HEK293T (cell line): ENCODE data around the gene ELF1.
"Not testable (repeated sequence)": the region's sequence is repeated elsewhere in the genome, so short reads cannot be mapped to it uniquely, and the experiment has no call there.

ENCODE experiments used
- CTCF ChIA-PET: fragments of 350-600 bp; formaldehyde crosslinking; extraction: SDS; loops from one replicate; lab custom pipeline; 2021; ENCODE audit warnings: antibody characterized with exemption, inconsistent platforms; lab: Yijun Ruan, JAX
- POLR2A ChIA-PET: fragments of 350-600 bp; formaldehyde crosslinking; extraction: SDS; loops from one replicate; lab custom pipeline; 2020; ENCODE audit warnings: antibody characterized with exemption, inconsistent platforms; lab: Yijun Ruan, JAX
- DNase-seq: peaks from one replicate; pipeline ENCODE4 v3.0.0; 2012; ENCODE audit warnings: mixed read lengths; ENCODE audit errors: extremely low spot score
- ARNT ChIP-seq: fragments of 450-650 bp; IDR thresholded peaks from 2 replicates; pipeline ENCODE4 v1.6.1; 2017; ENCODE audit warnings: mild to moderate bottlenecking
- BHLHE40 ChIP-seq: fragments of 450-650 bp; IDR thresholded peaks from 2 replicates; pipeline ENCODE4 v1.6.1; 2016; ENCODE audit warnings: mild to moderate bottlenecking, moderate library complexity, borderline replicate concordance
- CTBP1 ChIP-seq: fragments of 450-650 bp; IDR thresholded peaks from 2 replicates; pipeline ENCODE4 v1.6.1; 2016; ENCODE audit warnings: borderline replicate concordance
- ELF4 ChIP-seq: fragments of 450-650 bp; IDR thresholded peaks from 2 replicates; pipeline ENCODE4 v1.6.1; 2017; ENCODE audit warnings: antibody characterized with exemption
- FOXA1 ChIP-seq: fragments of 450-650 bp; IDR thresholded peaks from 2 replicates; pipeline ENCODE4 v1.6.1; 2016; ENCODE audit warnings: mild to moderate bottlenecking
- FOXK2 ChIP-seq: fragments of 450-650 bp; IDR thresholded peaks from 2 replicates; pipeline ENCODE4 v1.6.1; 2016; ENCODE audit warnings: mild to moderate bottlenecking
- FOXM1 ChIP-seq: fragments of 450-650 bp; IDR thresholded peaks from 2 replicates; pipeline ENCODE4 v1.6.1; 2017; ENCODE audit warnings: mild to moderate bottlenecking, borderline replicate concordance
- HDGF ChIP-seq: fragments of 450-650 bp; IDR thresholded peaks from 2 replicates; pipeline ENCODE4 v1.6.1; 2017; ENCODE audit warnings: antibody characterized with exemption, borderline replicate concordance
- L3MBTL2 ChIP-seq: fragments of 450-650 bp; conservative IDR thresholded peaks from 2 replicates; pipeline ENCODE4 v1.6.1; 2016; ENCODE audit warnings: mild to moderate bottlenecking
- LEF1 ChIP-seq: fragments of 450-650 bp; IDR thresholded peaks from 2 replicates; pipeline ENCODE4 v1.6.1; 2017; ENCODE audit warnings: mild to moderate bottlenecking, borderline replicate concordance
- NFRKB ChIP-seq: fragments of 450-650 bp; IDR thresholded peaks from 2 replicates; pipeline ENCODE4 v1.6.1; 2016; ENCODE audit warnings: mild to moderate bottlenecking, moderate library complexity
- SP1 ChIP-seq: fragments of 450-650 bp; IDR thresholded peaks from 2 replicates; pipeline ENCODE4 v1.6.1; 2017
- SUZ12 ChIP-seq: fragments of 450-650 bp; IDR thresholded peaks from 2 replicates; pipeline ENCODE4 v1.6.1; 2016; ENCODE audit warnings: mild to moderate bottlenecking
- TARDBP ChIP-seq: fragments of 450-650 bp; IDR thresholded peaks from 2 replicates; pipeline ENCODE4 v1.6.1; 2016
- ZNF384 ChIP-seq: fragments of 450-650 bp; IDR thresholded peaks from 2 replicates; pipeline ENCODE4 v1.6.1; 2016
- TF ChIP-seq, protein P1 (sequence below): fragments of 450-650 bp; IDR thresholded peaks from 2 replicates; pipeline ENCODE4 v1.6.1; 2016

Gene ELF1

GRCh38 chr13:41048640-41049039, 29.5 kb upstream of the ELF1 start:
- no peak for DNase-seq
- TF ChIP-seq NFRKB = no peak
- TF ChIP-seq SP1 = no peak
- no peak for TF ChIP-seq ARNT
- no peak for TF ChIP-seq L3MBTL2
- TF ChIP-seq, protein P1, sequence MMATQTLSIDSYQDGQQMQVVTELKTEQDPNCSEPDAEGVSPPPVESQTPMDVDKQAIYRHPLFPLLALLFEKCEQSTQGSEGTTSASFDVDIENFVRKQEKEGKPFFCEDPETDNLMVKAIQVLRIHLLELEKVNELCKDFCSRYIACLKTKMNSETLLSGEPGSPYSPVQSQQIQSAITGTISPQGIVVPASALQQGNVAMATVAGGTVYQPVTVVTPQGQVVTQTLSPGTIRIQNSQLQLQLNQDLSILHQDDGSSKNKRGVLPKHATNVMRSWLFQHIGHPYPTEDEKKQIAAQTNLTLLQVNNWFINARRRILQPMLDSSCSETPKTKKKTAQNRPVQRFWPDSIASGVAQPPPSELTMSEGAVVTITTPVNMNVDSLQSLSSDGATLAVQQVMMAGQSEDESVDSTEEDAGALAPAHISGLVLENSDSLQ = no peak
- no peak for TF ChIP-seq HDGF
- POLR2A ChIA-PET = interaction anchor here (0.9 kb wide), 1 partner anchor 127 kb away, joined by 3 read pairs; no protein-coding TSS in a partner anchor
- CTCF ChIA-PET = no interaction called here

DNA sequence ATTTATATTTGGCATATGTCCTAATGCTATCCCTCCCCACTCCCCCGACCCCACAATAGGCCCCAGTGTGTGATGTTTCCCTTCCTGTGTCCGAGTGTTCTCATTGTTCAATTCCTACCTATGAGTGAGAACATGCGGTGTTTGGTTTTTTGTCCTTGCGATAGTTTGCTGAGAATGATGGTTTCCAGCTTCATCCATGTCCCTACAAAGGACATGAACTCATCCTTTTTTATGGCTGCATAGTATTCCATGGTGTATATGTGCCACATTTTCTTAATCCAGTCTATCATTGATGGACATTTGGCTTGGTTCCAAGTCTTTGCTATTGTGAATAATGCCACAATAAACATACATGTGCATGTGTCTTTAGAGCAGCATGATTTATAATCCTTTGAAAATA, 23.3 kb upstream of the ELF1 start:
- DNase-seq, CTCF ChIA-PET, POLR2A ChIA-PET: not testable (repeated sequence)

GRCh38 chr13:41040584-41041334, 21.6 kb upstream of the ELF1 start:
- ChIA-PET POLR2A (no interaction called here), CTCF (no interaction called here)
- TF ChIP-seq CTBP1 (no peak), SP1 (no peak), FOXA1 (no peak), ZNF384 (no peak), BHLHE40 (no peak)
- TF ChIP-seq, protein P1 = no peak
- no peak for DNase-seq

GRCh38 chr13:41039746-41040145, 20.6 kb upstream of the ELF1 start:
- CTCF ChIA-PET = interaction anchor here (0.6 kb wide), 1 partner anchor 225 kb away, joined by 4 read pairs; no protein-coding TSS in a partner anchor
- POLR2A ChIA-PET = no interaction called here

GRCh38 chr13:41036557-41036956, 17.4 kb upstream of the ELF1 start:
- POLR2A ChIA-PET, DNase-seq: not testable (repeated sequence)
- CTCF ChIA-PET = interaction anchor here (0.9 kb wide), 1 partner anchor 18 kb away, joined by 3 read pairs; no protein-coding TSS in a partner anchor

More at GRCh38 chr13:41039746-41040145, 20.6 kb upstream of the ELF1 start:
- DNase-seq = no peak
- no peak for TF ChIP-seq ZNF384
- TF ChIP-seq LEF1 = no peak
- no peak for TF ChIP-seq FOXK2
- no peak for TF ChIP-seq L3MBTL2
- TF ChIP-seq BHLHE40 = no peak
- no peak for TF ChIP-seq NFRKB
- TF ChIP-seq SUZ12 = no peak
- no peak for TF ChIP-seq TARDBP
- TF ChIP-seq HDGF = no peak
- TF ChIP-seq, protein P1 = no peak
- no peak for TF ChIP-seq FOXM1
- no peak for TF ChIP-seq FOXA1
- TF ChIP-seq ELF4 = no peak

- no peak for DNase-seq
- ChIA-PET POLR2A (no interaction called here), CTCF (no interaction called here)
Observed at GRCh38 chr13:41034881-41035280, 15.8 kb upstream of the ELF1 start.

More at GRCh38 chr13:41034881-41035280, 15.8 kb upstream of the ELF1 start:
- no peak for TF ChIP-seq FOXK2
- TF ChIP-seq, protein P1 = no peak
- TF ChIP-seq BHLHE40 = no peak
- TF ChIP-seq CTBP1 = no peak
- no peak for TF ChIP-seq SUZ12
